ENCODE measurements around the gene BRPF1. TPM values are rescaled to one million over a fixed set of nuclear protein-coding genes. Genes with fewer than 3 reads are reported as not detected.

The BRPF1 gene
- total RNA-seq, 1 experiment from 2014 or later, result 23.6 TPM

- intact Hi-C loops (cut with micrococcal nuclease), result loop anchor here (5.0 kb wide), 1 partner anchor 225 kb away; no protein-coding TSS in a partner anchor
- Histone ChIP-seq H3K4me2 (ENCODE audit: low read length) (peak overlapping the region; percentile 34), H3K27ac (ENCODE audit: low read depth, low read length) (peak overlapping the region; percentile 1; the same call in 1 of the 2 replicates), H3K9ac (ENCODE audit: low read length) (no peak overlapping the region), H3K4me3 (replicated peaks in 1 of 2; ENCODE audit: low read depth in 1 of 2, low read length in 2 of 2) (no peak overlapping the region), H3K27me3 (ENCODE audit: insufficient read depth, low read length) (no peaks in the 10 kb centered on the region), H3K36me3 (ENCODE audit: control insufficient read depth in 1 of 2, insufficient read depth in 2 of 2, low read length in 2 of 2) (no peaks in the 10 kb centered on the region), H2AFZ (ENCODE audit: low read depth, low read length, poor library complexity, severe bottlenecking) (no peak overlapping the region), H3K9me3 (ENCODE audit: control insufficient read depth in 1 of 2, insufficient read depth in 1 of 2, low read depth in 1 of 2, low read length in 2 of 2) (no peaks in the 10 kb centered on the region), H3K79me2 (ENCODE audit: insufficient read depth, low read length) (peaks cover 5% of the 10 kb centered on the region), H3K4me1 (ENCODE audit: control insufficient read depth in 1 of 2, insufficient read depth in 2 of 2, low read length in 2 of 2) (peaks cover 9 to 28% of the 10 kb centered on the region in 2 experiments; a peak in 3 of 4 replicates), H3K9me2 (ENCODE audit: insufficient read depth) (no peaks in the 10 kb centered on the region), H4K20me1 (ENCODE audit: insufficient read depth) (no peaks in the 10 kb centered on the region)
- DNase-seq (ENCODE audit: low read depth, low spot score) (peak; percentile 48), ATAC-seq (0 out of 2 replicates have a peak, but pooled peaks have one; percentile 16)
- peak; percentile 39; the same call in 1 of the 2 replicates for TF ChIP-seq RAD21 (IDR thresholded peaks at IDR 0.05; ENCODE audit: low read depth)
- TF ChIP-seq EZH2phosphoT487 (IDR thresholded peaks at IDR 0.05; ENCODE audit: borderline replicate concordance), result no peak
- no peak for TF ChIP-seq SRF (IDR thresholded peaks at IDR 0.05; ENCODE audit: low read depth)
- TF ChIP-seq FOSL1 (IDR thresholded peaks at IDR 0.05; ENCODE audit: low read depth), result no peak
- no peak for TF ChIP-seq EZH2 (IDR thresholded peaks at IDR 0.05)
- TF ChIP-seq, protein P1, sequence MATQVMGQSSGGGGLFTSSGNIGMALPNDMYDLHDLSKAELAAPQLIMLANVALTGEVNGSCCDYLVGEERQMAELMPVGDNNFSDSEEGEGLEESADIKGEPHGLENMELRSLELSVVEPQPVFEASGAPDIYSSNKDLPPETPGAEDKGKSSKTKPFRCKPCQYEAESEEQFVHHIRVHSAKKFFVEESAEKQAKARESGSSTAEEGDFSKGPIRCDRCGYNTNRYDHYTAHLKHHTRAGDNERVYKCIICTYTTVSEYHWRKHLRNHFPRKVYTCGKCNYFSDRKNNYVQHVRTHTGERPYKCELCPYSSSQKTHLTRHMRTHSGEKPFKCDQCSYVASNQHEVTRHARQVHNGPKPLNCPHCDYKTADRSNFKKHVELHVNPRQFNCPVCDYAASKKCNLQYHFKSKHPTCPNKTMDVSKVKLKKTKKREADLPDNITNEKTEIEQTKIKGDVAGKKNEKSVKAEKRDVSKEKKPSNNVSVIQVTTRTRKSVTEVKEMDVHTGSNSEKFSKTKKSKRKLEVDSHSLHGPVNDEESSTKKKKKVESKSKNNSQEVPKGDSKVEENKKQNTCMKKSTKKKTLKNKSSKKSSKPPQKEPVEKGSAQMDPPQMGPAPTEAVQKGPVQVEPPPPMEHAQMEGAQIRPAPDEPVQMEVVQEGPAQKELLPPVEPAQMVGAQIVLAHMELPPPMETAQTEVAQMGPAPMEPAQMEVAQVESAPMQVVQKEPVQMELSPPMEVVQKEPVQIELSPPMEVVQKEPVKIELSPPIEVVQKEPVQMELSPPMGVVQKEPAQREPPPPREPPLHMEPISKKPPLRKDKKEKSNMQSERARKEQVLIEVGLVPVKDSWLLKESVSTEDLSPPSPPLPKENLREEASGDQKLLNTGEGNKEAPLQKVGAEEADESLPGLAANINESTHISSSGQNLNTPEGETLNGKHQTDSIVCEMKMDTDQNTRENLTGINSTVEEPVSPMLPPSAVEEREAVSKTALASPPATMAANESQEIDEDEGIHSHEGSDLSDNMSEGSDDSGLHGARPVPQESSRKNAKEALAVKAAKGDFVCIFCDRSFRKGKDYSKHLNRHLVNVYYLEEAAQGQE (IDR thresholded peaks at IDR 0.05; ENCODE audit: low read depth), result no peak
- TF ChIP-seq, protein P2, sequence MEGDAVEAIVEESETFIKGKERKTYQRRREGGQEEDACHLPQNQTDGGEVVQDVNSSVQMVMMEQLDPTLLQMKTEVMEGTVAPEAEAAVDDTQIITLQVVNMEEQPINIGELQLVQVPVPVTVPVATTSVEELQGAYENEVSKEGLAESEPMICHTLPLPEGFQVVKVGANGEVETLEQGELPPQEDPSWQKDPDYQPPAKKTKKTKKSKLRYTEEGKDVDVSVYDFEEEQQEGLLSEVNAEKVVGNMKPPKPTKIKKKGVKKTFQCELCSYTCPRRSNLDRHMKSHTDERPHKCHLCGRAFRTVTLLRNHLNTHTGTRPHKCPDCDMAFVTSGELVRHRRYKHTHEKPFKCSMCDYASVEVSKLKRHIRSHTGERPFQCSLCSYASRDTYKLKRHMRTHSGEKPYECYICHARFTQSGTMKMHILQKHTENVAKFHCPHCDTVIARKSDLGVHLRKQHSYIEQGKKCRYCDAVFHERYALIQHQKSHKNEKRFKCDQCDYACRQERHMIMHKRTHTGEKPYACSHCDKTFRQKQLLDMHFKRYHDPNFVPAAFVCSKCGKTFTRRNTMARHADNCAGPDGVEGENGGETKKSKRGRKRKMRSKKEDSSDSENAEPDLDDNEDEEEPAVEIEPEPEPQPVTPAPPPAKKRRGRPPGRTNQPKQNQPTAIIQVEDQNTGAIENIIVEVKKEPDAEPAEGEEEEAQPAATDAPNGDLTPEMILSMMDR (IDR thresholded peaks at IDR 0.05 in 2 of 3, conservative IDR thresholded peaks at IDR 0.05 in 1 of 3; ENCODE audit: borderline replicate concordance in 1 of 3, insufficient read depth in 1 of 3, low read depth in 2 of 3, low read length in 2 of 3), result peak; percentile 54 to 90 (median 64)
- TF ChIP-seq POLR2A (IDR thresholded peaks at IDR 0.05; ENCODE audit: borderline replicate concordance, extremely low read depth, insufficient read depth, insufficient read length), result no peak
- TF ChIP-seq, protein P3, sequence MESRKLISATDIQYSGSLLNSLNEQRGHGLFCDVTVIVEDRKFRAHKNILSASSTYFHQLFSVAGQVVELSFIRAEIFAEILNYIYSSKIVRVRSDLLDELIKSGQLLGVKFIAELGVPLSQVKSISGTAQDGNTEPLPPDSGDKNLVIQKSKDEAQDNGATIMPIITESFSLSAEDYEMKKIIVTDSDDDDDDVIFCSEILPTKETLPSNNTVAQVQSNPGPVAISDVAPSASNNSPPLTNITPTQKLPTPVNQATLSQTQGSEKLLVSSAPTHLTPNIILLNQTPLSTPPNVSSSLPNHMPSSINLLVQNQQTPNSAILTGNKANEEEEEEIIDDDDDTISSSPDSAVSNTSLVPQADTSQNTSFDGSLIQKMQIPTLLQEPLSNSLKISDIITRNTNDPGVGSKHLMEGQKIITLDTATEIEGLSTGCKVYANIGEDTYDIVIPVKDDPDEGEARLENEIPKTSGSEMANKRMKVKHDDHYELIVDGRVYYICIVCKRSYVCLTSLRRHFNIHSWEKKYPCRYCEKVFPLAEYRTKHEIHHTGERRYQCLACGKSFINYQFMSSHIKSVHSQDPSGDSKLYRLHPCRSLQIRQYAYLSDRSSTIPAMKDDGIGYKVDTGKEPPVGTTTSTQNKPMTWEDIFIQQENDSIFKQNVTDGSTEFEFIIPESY (IDR thresholded peaks at IDR 0.05; ENCODE audit: extremely low read depth, insufficient replicate concordance, low read length), result no peak
- no peak for TF ChIP-seq TCF7L2 (IDR thresholded peaks at IDR 0.05; ENCODE audit: borderline replicate concordance, extremely low read depth, insufficient read depth, insufficient read length)
- no TSS peak for BruUV-seq (replicated peaks)
- POLR2A ChIA-PET, result no interaction called here
- RAD21 ChIA-PET (ENCODE audit: low non-redundant PET in 1 of 2, low total read pairs in 2 of 2, uncharacterized antibody in 2 of 2, unreplicated experiment in 2 of 2), result no interaction called here
- CTCF ChIA-PET, result interaction anchor here (0.6 to 2.1 kb wide), 4 partner anchors 12 to 374 kb away, joined by 3 to 13 read pairs (median 4); no protein-coding TSS in a partner anchor
Measured at GRCh38 chr3:9727041-9727595, 4.4 kb upstream of the BRPF1 start.
